HL-60 (cell line): Measurements from ENCODE around the gene LRRC3.

Source experiments
- CTCF ChIP-seq: IDR thresholded peaks from one replicate; pipeline ENCODE4 v1.5.1; 2011; ENCODE audit warnings: low read length, control low read depth, inconsistent platforms; ENCODE audit not compliant: insufficient read depth
- GABPA ChIP-seq: IDR thresholded peaks from 2 replicates; pipeline ENCODE4 v1.6.1; 2012; ENCODE audit warnings: low read depth
- POLR2AphosphoS5 ChIP-seq: IDR thresholded peaks from 2 replicates; pipeline ENCODE4 v1.6.1; 2012; ENCODE audit warnings: low read depth
- SPI1 ChIP-seq: IDR thresholded peaks from 2 replicates; pipeline ENCODE4 v1.6.1; 2012; ENCODE audit warnings: low read depth, mild to moderate bottlenecking, borderline replicate concordance
- TF ChIP-seq, protein P1 (sequence below): IDR thresholded peaks from 2 replicates; pipeline ENCODE4 v1.6.1; 2012; ENCODE audit warnings: low read depth; ENCODE audit not compliant: insufficient replicate concordance

DNA sequence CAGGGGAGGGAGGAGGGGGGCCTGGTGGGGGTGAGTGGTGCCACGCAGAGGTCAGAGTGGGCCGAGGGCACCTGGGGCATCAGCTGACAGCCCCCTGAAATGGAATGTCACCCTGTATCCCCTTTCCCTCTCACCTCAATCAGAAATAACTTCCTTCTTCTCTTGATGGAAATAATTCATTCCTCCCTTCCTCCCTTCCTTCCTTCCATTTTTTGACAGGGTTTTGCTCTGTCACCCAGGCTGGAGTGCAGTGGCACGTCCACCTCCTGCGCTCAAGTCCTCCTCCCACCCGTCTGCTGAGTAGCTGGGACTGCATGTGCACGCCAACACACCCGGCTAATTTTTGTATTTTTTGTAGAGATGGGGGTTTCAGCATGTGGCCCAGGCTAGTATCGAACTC, 48.4 kb upstream of the LRRC3 start:
- no peak for TF ChIP-seq CTCF
- TF ChIP-seq POLR2AphosphoS5 = no peak
- no peak for TF ChIP-seq GABPA
- TF ChIP-seq, protein P1, sequence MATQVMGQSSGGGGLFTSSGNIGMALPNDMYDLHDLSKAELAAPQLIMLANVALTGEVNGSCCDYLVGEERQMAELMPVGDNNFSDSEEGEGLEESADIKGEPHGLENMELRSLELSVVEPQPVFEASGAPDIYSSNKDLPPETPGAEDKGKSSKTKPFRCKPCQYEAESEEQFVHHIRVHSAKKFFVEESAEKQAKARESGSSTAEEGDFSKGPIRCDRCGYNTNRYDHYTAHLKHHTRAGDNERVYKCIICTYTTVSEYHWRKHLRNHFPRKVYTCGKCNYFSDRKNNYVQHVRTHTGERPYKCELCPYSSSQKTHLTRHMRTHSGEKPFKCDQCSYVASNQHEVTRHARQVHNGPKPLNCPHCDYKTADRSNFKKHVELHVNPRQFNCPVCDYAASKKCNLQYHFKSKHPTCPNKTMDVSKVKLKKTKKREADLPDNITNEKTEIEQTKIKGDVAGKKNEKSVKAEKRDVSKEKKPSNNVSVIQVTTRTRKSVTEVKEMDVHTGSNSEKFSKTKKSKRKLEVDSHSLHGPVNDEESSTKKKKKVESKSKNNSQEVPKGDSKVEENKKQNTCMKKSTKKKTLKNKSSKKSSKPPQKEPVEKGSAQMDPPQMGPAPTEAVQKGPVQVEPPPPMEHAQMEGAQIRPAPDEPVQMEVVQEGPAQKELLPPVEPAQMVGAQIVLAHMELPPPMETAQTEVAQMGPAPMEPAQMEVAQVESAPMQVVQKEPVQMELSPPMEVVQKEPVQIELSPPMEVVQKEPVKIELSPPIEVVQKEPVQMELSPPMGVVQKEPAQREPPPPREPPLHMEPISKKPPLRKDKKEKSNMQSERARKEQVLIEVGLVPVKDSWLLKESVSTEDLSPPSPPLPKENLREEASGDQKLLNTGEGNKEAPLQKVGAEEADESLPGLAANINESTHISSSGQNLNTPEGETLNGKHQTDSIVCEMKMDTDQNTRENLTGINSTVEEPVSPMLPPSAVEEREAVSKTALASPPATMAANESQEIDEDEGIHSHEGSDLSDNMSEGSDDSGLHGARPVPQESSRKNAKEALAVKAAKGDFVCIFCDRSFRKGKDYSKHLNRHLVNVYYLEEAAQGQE = no peak
- no peak for TF ChIP-seq SPI1
